ENCODE measurements around the gene POLR3F. TPM values are rescaled to one million over a fixed set of nuclear protein-coding genes. Genes with fewer than 3 reads are reported as not detected.
"Not testable (repeated sequence)": the region's sequence is repeated elsewhere in the genome, so short reads cannot be mapped to it uniquely, and the experiment has no call there.

Gene POLR3F
- total and polyA plus RNA-seq, 7 donors: 3.2 to 17.7 (median 6.9) TPM

DNA sequence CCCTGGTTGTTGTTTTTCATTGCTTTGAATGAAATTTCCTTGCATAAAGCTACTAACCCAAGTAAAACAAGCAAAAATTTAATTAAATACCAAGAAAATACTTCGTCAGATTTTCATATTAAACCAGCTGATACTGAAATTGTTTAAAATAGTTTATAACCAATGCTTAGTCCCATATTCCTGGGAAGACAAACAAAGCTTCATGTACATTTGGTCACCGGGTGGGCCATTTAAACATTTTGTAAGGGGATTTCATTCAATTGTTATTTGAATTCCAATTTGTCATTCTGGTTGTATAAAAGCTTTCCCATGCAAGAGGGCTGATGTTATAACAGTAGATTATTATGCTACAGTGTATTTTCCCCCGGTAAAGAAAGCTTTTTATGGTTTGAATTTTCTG lies 30.4 kb downstream of the POLR3F start:
- DNase-seq: no peak
- Histone ChIP-seq H3K27ac (peak overlapping the region; percentile 61), H3K36me3 (ENCODE audit: insufficient read depth in 1 of 2, low read depth in 1 of 2) (peaks cover 0 to 11% of the 10 kb centered on the region in 2 donors), H3K4me1 (peaks cover 14% of the 10 kb centered on the region), H3K4me3 (peak overlapping the region; percentile 90), H3K9me3 (no peaks in the 10 kb centered on the region), H3K27me3 (ENCODE audit: insufficient read depth in 3 of 3, low read length in 2 of 3) (no peaks in the 10 kb centered on the region)
- no peak for TF ChIP-seq CTCF (IDR thresholded peaks at IDR 0.05)
- 91 to 95% (median 92%) methylated on average over 3 of the region's 3 CpGs for WGBS, 3 donors
- intact Hi-C loops (cut with DNase I): no loop called here
- ATAC-seq: no peak

DNA sequence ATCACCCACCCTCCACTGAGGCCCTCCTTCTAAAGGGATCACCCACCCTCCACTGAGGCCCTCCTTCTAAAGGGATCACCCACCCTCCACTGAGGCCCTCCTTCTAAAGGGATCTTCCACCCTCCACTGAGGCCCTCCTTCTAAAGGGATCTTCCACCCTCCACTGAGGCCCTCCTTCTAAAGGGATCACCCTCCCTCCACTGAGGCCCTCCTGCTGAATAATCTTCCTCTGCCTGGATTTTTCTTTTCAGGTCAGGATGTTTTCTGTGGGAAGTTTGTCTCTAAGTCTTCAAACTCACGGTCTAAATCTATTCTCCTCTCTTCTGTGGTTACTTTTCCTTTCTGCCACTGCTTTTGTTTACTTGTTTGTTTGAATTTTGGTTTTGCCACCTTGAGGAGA lies 34.5 kb downstream of the POLR3F start:
- intact Hi-C loops (cut with DNase I): loop anchor here (5.0 kb wide), 1 partner anchor 34 kb away; the partner anchor contains the start of genes DZANK1 (in 2 of the 2) and POLR3F (in 2 of the 2)
- H3K27me3 ChIP-seq (ENCODE audit: insufficient read depth in 3 of 3, low read length in 2 of 3); H3K9me3 ChIP-seq; H3K4me3 ChIP-seq; H3K4me1 ChIP-seq; DNase-seq; ATAC-seq; H3K36me3 ChIP-seq (ENCODE audit: insufficient read depth in 1 of 2, low read depth in 1 of 2); H3K27ac ChIP-seq: not testable (repeated sequence)
- WGBS, 3 donors: 62 to 72% (median 63%) methylated on average over 1 of the region's 1 CpG

- WGBS, 3 donors: 64 to 71% (median 67%) methylated on average over 31 of the region's 31 CpGs
- Histone ChIP-seq H3K4me3 (no peak overlapping the region), H3K27me3 (ENCODE audit: insufficient read depth in 3 of 3, low read length in 2 of 3) (no peaks in the 10 kb centered on the region), H3K36me3 (ENCODE audit: insufficient read depth in 1 of 2, low read depth in 1 of 2) (peaks cover 0 to 3% of the 10 kb centered on the region in 2 donors), H3K9me3 (no peaks in the 10 kb centered on the region), H3K4me1 (peaks cover 11% of the 10 kb centered on the region), H3K27ac (no peak overlapping the region)
- DNase-seq (peak in 1 of 2 donors; percentile 50), ATAC-seq (no peak)
- no peak for TF ChIP-seq CTCF (IDR thresholded peaks at IDR 0.05)
- intact Hi-C loops (cut with DNase I): loop anchor here (5.0 kb wide), 2 partner anchors 37 to 63 kb away; partner anchors contain the start of genes DZANK1 (in 2 of the 2), POLR3F (in 2 of the 2) and SMIM26 (in 1 of the 2)
These were observed 37.4 kb downstream of the POLR3F start for GRCh38 chr20:18504479-18505060.

GRCh38 chr20:18506744-18507143 lies 39.6 kb downstream of the POLR3F start:
- no peaks in the 10 kb centered on the region for H3K27me3 ChIP-seq (ENCODE audit: insufficient read depth in 3 of 3, low read length in 2 of 3)
- peaks cover 0 to 25% of the 10 kb centered on the region in 2 donors for H3K36me3 ChIP-seq (ENCODE audit: insufficient read depth in 1 of 2, low read depth in 1 of 2)
- DNase-seq (no peak), ATAC-seq (peak in 1 of 4 donors; percentile 11)
- TF ChIP-seq CTCF (IDR thresholded peaks at IDR 0.05): no peak
- WGBS, 3 donors: 64 to 68% (median 68%) methylated on average over 8 of the region's 8 CpGs
- H3K27ac ChIP-seq: peak overlapping the region; percentile 98
- H3K4me3 ChIP-seq: peak overlapping the region; percentile 95
- H3K9me3 ChIP-seq: no peaks in the 10 kb centered on the region
- peaks cover 11% of the 10 kb centered on the region for H3K4me1 ChIP-seq
- intact Hi-C loops (cut with DNase I): loop anchor here in 1 of 2 donors (5.0 kb wide), 1 partner anchor 61 kb away; the partner anchor contains the start of gene SMIM26

GRCh38 chr20:18507218-18508191 lies 40.3 kb downstream of the POLR3F start, which contains the start of gene SEC23B:
TSS of gene SEC23B (plus strand) at chr20:18507940. CDS start at chr20:18510836, 2,896 bp downstream.
- Histone ChIP-seq H3K4me1 (peaks cover 11% of the 10 kb centered on the region), H3K36me3 (ENCODE audit: insufficient read depth in 1 of 2, low read depth in 1 of 2) (peaks cover 0 to 32% of the 10 kb centered on the region in 2 donors), H3K27me3 (ENCODE audit: insufficient read depth in 3 of 3, low read length in 2 of 3) (no peaks in the 10 kb centered on the region), H3K27ac (peak within 1 kb of the TSS; percentile 98), H3K9me3 (no peaks in the 10 kb centered on the region), H3K4me3 (peak within 1 kb of the TSS; percentile 95)
- peak; percentile 97 for DNase-seq
- TF ChIP-seq CTCF (IDR thresholded peaks at IDR 0.05): no peak
- WGBS, 3 donors: 0% methylated on average over 68 to 69 of the region's 69 CpGs
- peak; percentile 98 to 99 (median 98) for ATAC-seq
- intact Hi-C loops (cut with DNase I): loop anchor here in 1 of 2 donors (5.0 kb wide), 1 partner anchor 60 kb away; the partner anchor contains the start of gene SMIM26
